NCI-H146 treated with DMSO at 0.1 percent for 48 hours (cell line): ENCODE data around the gene SPATA13.
"Not testable (repeated sequence)": the region's sequence is repeated elsewhere in the genome, so short reads cannot be mapped to it uniquely, and the experiment has no call there.

Experiments
- DNase-seq: peaks from one replicate; lab custom pipeline; 2025; ENCODE audit not compliant: unreplicated experiment; lab: John Stamatoyannopoulos, UW

The SPATA13 gene

DNA sequence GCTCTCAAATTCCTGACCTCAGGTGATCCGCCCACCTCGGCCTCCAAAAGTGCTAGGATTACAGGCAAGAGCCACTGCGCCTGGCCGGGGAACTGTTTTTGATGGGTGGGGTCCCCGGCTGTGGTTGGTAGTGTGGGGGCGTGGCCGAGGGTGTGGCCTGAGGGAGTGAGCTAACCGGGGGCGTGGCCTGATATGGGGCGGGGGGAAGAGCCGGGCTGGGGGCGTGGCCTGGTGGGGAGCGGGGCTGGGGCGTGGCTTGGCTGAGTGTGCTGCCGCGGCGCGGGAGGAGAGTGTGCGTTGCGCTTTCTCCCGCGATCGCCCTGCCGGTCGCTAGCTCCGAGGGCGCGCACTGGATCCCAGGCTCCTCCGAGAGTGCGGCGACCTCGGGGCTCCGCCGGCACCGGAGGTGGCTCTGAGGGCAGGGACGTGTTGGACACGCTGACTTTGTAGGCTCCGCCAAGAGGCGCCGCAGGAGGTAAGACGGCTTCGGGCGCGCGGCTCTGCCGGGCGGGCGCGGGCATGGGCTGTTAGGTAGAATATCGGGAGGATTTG is at the start of gene SPATA13:
Gene SPATA13, plus strand, starts transcription at position 263 of the 552 bp plus-strand sequence. CDS start 62,210 bp downstream, outside the sequence.
- DNase-seq: peak; percentile 62

DNA sequence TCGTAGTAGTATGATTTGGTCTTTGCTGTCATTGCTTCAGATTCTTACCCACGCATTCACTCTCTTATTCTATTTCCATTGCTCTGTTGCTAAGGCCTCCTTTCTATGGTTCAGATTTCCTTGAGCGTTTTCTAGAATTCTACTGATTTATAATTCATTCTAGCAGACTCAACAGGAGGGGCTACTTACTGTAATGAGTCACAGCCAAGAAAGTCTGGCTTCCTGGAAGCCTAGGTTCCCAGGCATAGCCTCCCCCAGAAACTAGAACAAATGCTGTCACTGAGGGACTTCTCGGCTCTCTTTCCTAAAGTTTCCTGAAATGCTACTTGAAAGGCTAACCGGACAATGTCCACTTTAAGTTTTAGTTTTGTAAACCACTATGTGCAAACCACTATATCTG is 47.7 kb upstream of the SPATA13 start:
- no peak for DNase-seq

- no peak for DNase-seq
These were observed 44.8 kb upstream of the SPATA13 start for GRCh38 chr13:24115671-24116070.

- DNase-seq: no peak
These were observed 44.4 kb upstream of the SPATA13 start for GRCh38 chr13:24116131-24116530.

DNA sequence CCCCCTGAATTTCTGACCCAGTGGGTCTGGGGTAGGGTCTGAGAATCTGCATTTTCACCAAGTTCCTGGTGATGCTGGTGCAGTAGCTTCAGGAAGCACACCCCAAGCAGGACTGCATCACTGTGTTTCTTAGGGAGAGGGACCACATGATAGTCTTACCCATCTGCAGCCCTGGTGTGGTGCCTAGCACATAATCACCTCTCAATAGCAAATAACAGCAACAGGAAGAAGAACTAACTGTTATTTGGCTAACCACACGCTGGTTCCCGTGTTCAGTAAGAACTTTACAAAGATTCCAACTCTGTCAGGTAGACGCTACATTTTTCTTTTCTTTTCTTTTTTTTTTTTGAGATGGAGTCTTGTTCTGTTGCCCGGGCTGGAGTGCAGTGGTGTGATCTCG is 41.9 kb upstream of the SPATA13 start:
- DNase-seq: no peak

- no peak for DNase-seq
These were observed 40.7 kb upstream of the SPATA13 start for GRCh38 chr13:24119626-24120508.

DNA sequence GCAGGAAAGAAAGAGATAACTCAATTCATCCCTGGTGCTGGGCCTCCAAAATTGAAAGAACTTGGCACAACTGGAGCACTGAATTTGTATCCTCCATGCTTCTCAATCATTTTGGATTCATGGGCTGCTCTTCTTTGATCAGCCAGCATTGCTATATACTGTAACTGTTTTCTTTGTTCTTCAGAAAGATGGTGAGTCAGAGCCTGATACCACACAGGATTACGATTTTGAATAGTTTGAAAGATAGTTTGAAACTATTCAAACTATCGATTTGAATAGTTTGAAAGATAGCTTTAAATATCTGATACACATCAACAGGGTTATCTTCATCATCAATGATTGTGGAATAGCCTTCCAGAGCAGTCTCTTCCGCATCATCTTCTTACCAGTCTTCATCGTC is 38.5 kb upstream of the SPATA13 start:
- not testable (repeated sequence) for DNase-seq

DNA sequence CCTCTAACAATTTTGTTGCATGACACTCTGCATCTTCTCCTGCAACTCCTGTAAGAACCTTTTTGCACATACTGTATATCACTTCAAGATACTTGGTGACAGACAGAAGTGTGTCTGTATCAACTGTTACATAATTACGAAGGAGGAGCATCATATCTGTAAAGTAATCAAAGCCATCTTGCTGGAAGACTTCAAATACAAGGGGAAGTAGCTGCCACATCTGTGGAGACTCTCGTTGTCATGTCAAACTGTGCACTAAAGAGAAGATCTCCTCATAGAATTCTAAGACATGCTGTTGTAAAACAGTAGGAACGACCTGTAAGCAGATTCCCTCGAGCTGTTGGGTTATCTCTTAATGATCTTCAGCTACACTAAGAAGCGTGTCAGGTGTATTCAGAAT is 38.0 kb upstream of the SPATA13 start:
- DNase-seq: no peak

- no peak for DNase-seq
These were observed 36.8 kb upstream of the SPATA13 start for GRCh38 chr13:24123761-24124160.

DNA sequence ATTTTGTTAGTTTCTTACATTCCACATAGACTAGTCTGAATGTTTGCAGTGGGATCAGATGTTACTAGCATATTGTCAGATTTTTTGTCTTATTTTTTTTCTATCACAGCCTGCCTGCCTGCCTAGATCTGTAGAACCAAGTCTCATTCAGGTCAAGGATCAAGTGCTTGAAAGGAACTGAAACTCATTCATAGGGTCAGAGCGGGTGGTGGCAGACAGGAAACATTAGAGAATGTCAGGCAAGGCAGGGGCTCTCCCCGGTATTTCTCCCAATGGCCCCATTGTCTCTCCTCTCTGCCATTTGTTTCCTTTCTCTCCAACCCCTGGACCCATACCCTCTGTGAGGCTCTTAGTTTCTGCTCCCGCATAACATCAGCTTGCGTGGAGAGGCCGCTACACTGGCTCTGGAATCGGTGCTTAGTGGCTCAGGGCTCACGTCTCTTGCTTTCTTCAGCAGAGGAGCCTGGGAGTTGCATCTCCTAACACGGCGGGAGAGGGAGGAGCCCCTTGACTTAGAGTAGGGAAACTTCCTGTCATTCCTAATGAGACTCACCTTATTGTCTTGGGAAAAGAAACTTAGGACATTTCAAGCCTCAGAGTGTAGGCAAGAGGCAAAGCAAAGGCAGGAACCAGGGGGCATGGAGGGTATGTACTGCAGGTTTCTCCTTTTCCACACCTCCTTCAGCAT is 35.6 kb upstream of the SPATA13 start:
- DNase-seq: no peak

- peak; percentile 8 for DNase-seq
These were observed 33.3 kb upstream of the SPATA13 start for GRCh38 chr13:24127116-24127631.

- DNase-seq: no peak
These were observed 32.4 kb upstream of the SPATA13 start for GRCh38 chr13:24128112-24128511.

DNA sequence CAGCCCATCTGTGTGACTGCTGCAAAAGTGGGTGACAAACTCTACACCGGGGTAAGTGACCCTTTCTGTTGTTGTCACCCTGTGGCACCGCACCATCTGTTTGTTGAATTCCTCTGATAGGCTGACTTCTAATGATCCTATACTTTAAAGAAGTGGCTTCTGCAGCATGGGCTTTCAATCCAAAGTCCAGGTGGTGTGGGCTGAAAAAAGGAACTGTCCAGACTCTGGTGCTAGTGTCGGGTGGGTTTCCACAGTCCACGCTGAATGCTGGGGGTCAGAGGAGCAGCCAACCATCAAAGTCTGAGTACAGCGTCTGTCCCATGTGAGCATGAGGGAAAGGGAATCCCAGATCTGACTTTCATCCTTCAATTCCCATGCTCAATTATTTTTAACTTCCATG is 31.6 kb upstream of the SPATA13 start:
- DNase-seq: no peak

DNA sequence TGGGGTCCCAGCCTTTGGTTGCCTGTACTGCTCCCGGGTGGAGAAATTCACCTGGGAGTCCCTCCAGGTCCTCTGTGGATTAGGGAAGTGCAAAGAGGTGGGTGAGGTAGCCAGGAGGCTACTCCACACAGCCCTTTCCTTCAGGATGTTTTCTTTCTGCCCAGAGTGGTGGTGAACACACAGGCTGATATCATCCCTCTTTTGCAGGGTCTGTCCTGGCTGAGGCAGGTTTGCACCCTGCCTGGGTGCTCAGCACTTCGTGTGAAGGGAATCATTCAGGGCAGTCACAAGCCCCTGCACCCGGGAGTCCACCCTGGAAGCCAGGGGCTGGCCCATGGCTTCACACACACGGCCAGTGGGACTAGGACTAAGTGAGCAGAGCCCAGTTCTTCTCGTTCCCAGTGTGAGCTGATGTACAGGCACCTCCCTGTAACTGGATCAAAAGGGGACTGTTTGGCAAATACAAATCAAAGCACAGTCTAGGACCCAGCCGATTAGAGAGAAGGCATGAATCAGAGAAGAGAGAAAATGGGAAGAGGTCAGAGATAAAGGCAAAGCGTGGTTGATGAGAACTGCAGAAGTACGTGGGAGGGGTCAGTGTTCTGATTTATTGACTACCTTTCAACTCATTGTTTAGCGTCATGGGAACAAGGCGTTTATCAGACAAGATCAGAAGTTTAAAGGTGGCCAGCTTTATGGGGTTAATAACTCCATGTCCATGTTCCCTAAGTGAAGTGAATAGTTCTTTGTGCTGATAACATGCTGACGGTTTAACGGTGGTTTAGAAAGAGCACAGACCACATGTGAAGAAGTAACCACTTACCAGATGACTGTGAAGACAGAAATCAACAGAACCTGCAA is 30.4 kb upstream of the SPATA13 start:
- DNase-seq: no peak

DNA sequence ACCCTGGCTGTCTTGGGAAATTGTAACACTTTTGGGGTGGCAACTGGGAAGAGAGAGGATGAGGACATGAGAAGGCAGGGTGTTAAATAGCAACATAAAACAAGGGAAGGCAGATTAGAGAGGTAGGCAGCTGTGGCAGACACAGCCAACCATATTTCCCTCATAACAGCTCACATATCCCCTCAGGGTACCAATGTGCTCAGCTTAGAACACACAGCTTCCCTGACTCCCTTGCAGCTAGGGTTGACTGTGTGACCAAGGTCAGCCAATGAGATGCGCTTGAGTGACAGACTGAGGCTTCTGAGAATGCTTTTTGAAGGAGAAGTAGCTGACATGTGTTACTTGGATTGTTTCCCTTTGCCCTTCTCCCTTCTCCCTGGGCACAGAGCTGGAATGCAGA is 28.8 kb upstream of the SPATA13 start:
- DNase-seq: no peak

- DNase-seq: peak; percentile 73
These were observed 27.3 kb upstream of the SPATA13 start for GRCh38 chr13:24133021-24133795.

DNA sequence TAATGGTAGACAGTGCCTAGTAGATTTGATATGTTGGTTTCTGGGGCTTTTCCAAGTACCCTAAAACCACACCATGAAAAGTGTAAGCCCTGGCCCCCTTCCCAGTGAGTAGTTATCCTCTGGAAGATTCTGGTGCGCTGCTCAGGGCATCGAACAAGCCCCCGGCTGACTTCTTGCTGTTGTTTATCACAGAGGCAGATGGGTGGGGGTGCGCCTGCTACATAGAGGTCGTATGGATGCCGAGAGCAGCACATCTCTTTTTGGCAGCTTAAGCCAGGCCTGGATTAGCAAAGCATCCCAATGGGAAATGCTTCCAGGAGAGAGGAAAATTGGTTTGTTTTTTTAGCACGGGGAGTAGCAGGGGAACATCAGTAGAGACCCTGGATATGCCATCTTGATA is 26.3 kb upstream of the SPATA13 start:
- DNase-seq: no peak

GRCh38 chr13:24134757-24135156 is 25.8 kb upstream of the SPATA13 start:
- DNase-seq: no peak

GRCh38 chr13:24135674-24136300 is 24.7 kb upstream of the SPATA13 start:
- no peak for DNase-seq

- no peak for DNase-seq
These were observed 21.6 kb upstream of the SPATA13 start for GRCh38 chr13:24138911-24139310.
